HCT116 (cell line): Measurements from ENCODE around the gene LRBA. TPM values are rescaled to one million over a fixed set of nuclear protein-coding genes. Genes with fewer than 3 reads are reported as not detected.

Experiments used
- ATAC-seq: fragments of 200-7000 bp; cut with Tn5 transposase; 2 replicates; pipeline ENCODE4 v1.9.1; 2020; ENCODE audit warnings: mild to moderate bottlenecking, moderate library complexity
- BruUV-seq: library from RNA; stranded (reverse); fragments of 400-500 nt; replicated peaks from 2 replicates; lab custom pipeline; 2021; lab: Mats Ljungman, UMichigan
- CTCF ChIA-PET: fragments of 300-600 bp; sonication (Branson Sonifier 250); formaldehyde crosslinking; loops from one replicate; lab custom pipeline; 2021; ENCODE audit warnings: antibody characterized with exemption; lab: Charles Lee
- POLR2A ChIA-PET: fragments of 300-600, 350-600 bp; sonication (Branson Sonifier 250); formaldehyde crosslinking; loops from one replicate; lab custom pipeline; 2021; ENCODE audit warnings: antibody characterized with exemption; lab: Charles Lee
- RAD21 ChIA-PET, 2 experiments: fragments of 300-600 bp; sonication (Branson Sonifier 250); formaldehyde crosslinking; loops; one replicate each; lab custom pipeline; 2023; ENCODE audit warnings: low total read pairs in 2 of 2; ENCODE audit not compliant: uncharacterized antibody in 2 of 2, unreplicated experiment in 2 of 2, low non-redundant PET in 1 of 2; lab: Charles Lee
- DNase-seq: peaks from one replicate; pipeline ENCODE4 v3.0.0-alpha.2; 2010; ENCODE audit warnings: low read depth, low spot score
- H2AFZ ChIP-seq: fragments of 200-600 bp; shearing (Covaris generic), sonication (generic); 2 replicates; pipeline ENCODE4 v1.6.1; 2017; ENCODE audit warnings: low read depth, mixed run types, mixed read lengths, antibody characterized with exemption, low read length; ENCODE audit not compliant: poor library complexity, severe bottlenecking
- H3K27ac ChIP-seq: 2 replicates; pipeline ENCODE4 v1.5.1; 2012; ENCODE audit warnings: low read depth, low read length
- H3K27me3 ChIP-seq: fragments of 200-600 bp; sonication (generic); 2 replicates; pipeline ENCODE4 v1.6.1; 2016; ENCODE audit warnings: mixed run types, low read length, mixed read lengths; ENCODE audit not compliant: insufficient read depth
- H3K36me3 ChIP-seq, 2 experiments: fragments of 200-500 bp in 1 of 2; fragments of 200-600 bp in 1 of 2; sonication (Bioruptor generic) in 1 of 2; sonication (generic) in 1 of 2; 2 replicates each; pipeline versions ENCODE4 v1.5.1 to v1.6.1; 2014 to 2016; ENCODE audit warnings: low read length in 2 of 2, inconsistent platforms in 1 of 2, mixed read lengths in 1 of 2, mixed run types in 1 of 2; ENCODE audit not compliant: insufficient read depth in 2 of 2, control insufficient read depth in 1 of 2
- H3K4me1 ChIP-seq, 2 experiments: fragments of 200-600 bp in 1 of 2; sonication (generic) in 1 of 2; 2 replicates each; pipeline versions ENCODE4 v1.5.1 to v1.6.1; 2012 to 2017; ENCODE audit warnings: low read length in 2 of 2, inconsistent platforms in 1 of 2, mild to moderate bottlenecking in 1 of 2, mixed read lengths in 1 of 2, mixed run types in 1 of 2, moderate library complexity in 1 of 2; ENCODE audit not compliant: insufficient read depth in 2 of 2, control insufficient read depth in 1 of 2
- H3K4me2 ChIP-seq: fragments of 200-600 bp; sonication (generic); 2 replicates; pipeline ENCODE4 v1.6.1; 2017; ENCODE audit warnings: mixed run types, low read length, mixed read lengths
- H3K4me3 ChIP-seq, 2 experiments: fragments of 200-600 bp in 1 of 2; sonication (generic) in 1 of 2; replicated peaks in 1 of 2; 2 replicates each; pipeline ENCODE4 v1.5.1; 2011 to 2016; ENCODE audit warnings: low read length in 2 of 2, control low read depth in 1 of 2, low read depth in 1 of 2, mild to moderate bottlenecking in 1 of 2, mixed read lengths in 1 of 2, mixed run types in 1 of 2
- H3K79me2 ChIP-seq: fragments of 200-600 bp; sonication (generic); 2 replicates; pipeline ENCODE4 v1.6.1; 2017; ENCODE audit warnings: mild to moderate bottlenecking, mixed run types, low read length, moderate library complexity, mixed read lengths; ENCODE audit not compliant: insufficient read depth
- H3K9ac ChIP-seq: fragments of 200-600 bp; sonication (generic); 2 replicates; pipeline ENCODE4 v1.6.1; 2016; ENCODE audit warnings: low read length, mixed read lengths
- H3K9me2 ChIP-seq: fragments of 200-600 bp; sonication (generic), shearing (Covaris generic); 2 replicates; pipeline ENCODE4 v1.6.1; 2017; ENCODE audit warnings: mixed run types, mild to moderate bottlenecking, moderate library complexity; ENCODE audit not compliant: insufficient read depth
- H3K9me3 ChIP-seq, 2 experiments: fragments of 200-500 bp in 1 of 2; fragments of 200-600 bp in 1 of 2; sonication (Bioruptor generic) in 1 of 2; sonication (generic) in 1 of 2; 2 replicates each; pipeline ENCODE4 v1.6.1; 2014 to 2017; ENCODE audit warnings: low read length in 2 of 2, mixed read lengths in 2 of 2, inconsistent platforms in 1 of 2, low read depth in 1 of 2, mild to moderate bottlenecking in 1 of 2, mixed run types in 1 of 2, moderate library complexity in 1 of 2; ENCODE audit not compliant: control insufficient read depth in 1 of 2, insufficient read depth in 1 of 2
- H4K20me1 ChIP-seq: fragments of 200-600 bp; sonication (generic), shearing (Covaris generic); 2 replicates; pipeline ENCODE4 v1.6.1; 2017; ENCODE audit warnings: mixed run types, mild to moderate bottlenecking, moderate library complexity; ENCODE audit not compliant: insufficient read depth
- ATF3 ChIP-seq: IDR thresholded peaks from 2 replicates; pipeline ENCODE4 v1.6.1; 2012
- CTCF ChIP-seq, 3 experiments: fragments of 200-600 bp in 1 of 3; sonication (generic) in 1 of 3; IDR thresholded peaks in 2 of 3; conservative IDR thresholded peaks in 1 of 3; 2 replicates each; pipeline ENCODE4 v1.5.1; 2012 to 2017; ENCODE audit warnings: low read depth in 2 of 3, low read length in 2 of 3, antibody characterized with exemption in 1 of 3, borderline replicate concordance in 1 of 3, control low read depth in 1 of 3, mild to moderate bottlenecking in 1 of 3, mixed read lengths in 1 of 3, mixed run types in 1 of 3, moderate library complexity in 1 of 3; ENCODE audit not compliant: insufficient read depth in 1 of 3
- EGR1 ChIP-seq: IDR thresholded peaks from 2 replicates; pipeline ENCODE4 v1.6.1; 2012; ENCODE audit warnings: low read depth
- ELF1 ChIP-seq: IDR thresholded peaks from 2 replicates; pipeline ENCODE4 v1.6.1; 2012; ENCODE audit warnings: low read depth, borderline replicate concordance
- SIN3A ChIP-seq: IDR thresholded peaks from 2 replicates; pipeline ENCODE4 v1.6.1; 2012; ENCODE audit warnings: low read depth
- ZFX ChIP-seq: fragments of 450-650 bp; IDR thresholded peaks from 2 replicates; pipeline ENCODE4 v1.6.1; 2017
- intact Hi-C: fragments of 100-400 bp; cut with micrococcal nuclease; formaldehyde crosslinking; loops from 2 replicates; pipeline ENCODE4 v1.10.0; 2022
- total RNA-seq: library from RNA; stranded (reverse); gene quantifications from one replicate; pipeline ENCODE4 v1.2.1, GENCODE V29; 2021; ENCODE audit not compliant: unreplicated experiment

The LRBA gene
- total RNA-seq, 1 experiment from 2014 or later = 79.8 TPM

GRCh38 chr4:150948074-150948473 is 67.0 kb downstream of the LRBA start:
- BruUV-seq = no TSS peak
- intact Hi-C loops = no loop called here
- CTCF ChIA-PET = no interaction called here

More at GRCh38 chr4:150948074-150948473, 67.0 kb downstream of the LRBA start:
- POLR2A ChIA-PET = no interaction called here
- no peak overlapping the region for H3K27ac ChIP-seq
- H2AFZ ChIP-seq = no peak overlapping the region
- peaks cover 97% of the 10 kb centered on the region for H3K79me2 ChIP-seq
- H3K4me2 ChIP-seq = no peak overlapping the region
- no peak overlapping the region for H3K4me3 ChIP-seq
- TF ChIP-seq CTCF (IDR thresholded peaks at IDR 0.05 in 2 of 3, conservative IDR thresholded peaks at IDR 0.05 in 1 of 3; ENCODE audit: borderline replicate concordance in 1 of 3, insufficient read depth in 1 of 3, low read depth in 2 of 3, low read length in 2 of 3) (no peak), ELF1 (no peak), EGR1 (no peak), SIN3A (no peak), ATF3 (no peak), ZFX (no peak)
- RAD21 ChIA-PET = no interaction called here
- no peaks in the 10 kb centered on the region for H3K9me3 ChIP-seq
- no peak for DNase-seq
- no peak overlapping the region for H3K9ac ChIP-seq
- H3K9me2 ChIP-seq = no peaks in the 10 kb centered on the region
- H4K20me1 ChIP-seq = peaks cover 24% of the 10 kb centered on the region; the same call in 1 of the 2 replicates
- peaks cover 7 to 16% of the 10 kb centered on the region in 2 experiments for H3K4me1 ChIP-seq
- no peak for ATAC-seq
- H3K36me3 ChIP-seq = no peaks in the 10 kb centered on the region
- no peaks in the 10 kb centered on the region for H3K27me3 ChIP-seq
